Astrocyte of the cerebellum (primary cell): ENCODE data around the gene CHTOP.
"Not testable (repeated sequence)": the region's sequence is repeated elsewhere in the genome, so short reads cannot be mapped to it uniquely, and the experiment has no call there.

ENCODE experiments used
- DNase-seq: peaks from one replicate; pipeline ENCODE4 v3.0.0-alpha.2; 2011; ENCODE audit warnings: low read depth
- H3K4me3 ChIP-seq: 2 replicates; pipeline ENCODE4 v1.5.1; 2011; ENCODE audit warnings: mild to moderate bottlenecking, low read depth, low read length, moderate library complexity
- CTCF ChIP-seq: IDR thresholded peaks from 2 replicates; pipeline ENCODE4 v1.5.1; 2012; ENCODE audit warnings: low read length, low read depth, moderate library complexity, mild to moderate bottlenecking; ENCODE audit errors: missing control alignments
- in situ Hi-C: cut with HindIII; loops from 2 replicates; pipeline ENCODE4 v1.10.0; 2017; ENCODE audit warnings: low sequenced_read_pairs

The CHTOP gene

GRCh38 chr1:153639280-153639679, 5.4 kb downstream of the CHTOP start:
- TF ChIP-seq CTCF = no peak
- no peak overlapping the region for H3K4me3 ChIP-seq
- in situ Hi-C loops = no loop called here
- DNase-seq = no peak

GRCh38 chr1:153640213-153640612, 6.3 kb downstream of the CHTOP start:
- H3K4me3 ChIP-seq, in situ Hi-C loops, DNase-seq: not testable (repeated sequence)

- in situ Hi-C loops = no loop called here
- DNase-seq = no peak
- H3K4me3 ChIP-seq = no peak overlapping the region
- no peak for TF ChIP-seq CTCF
These were observed 7.0 kb downstream of the CHTOP start for GRCh38 chr1:153640861-153641260.

- in situ Hi-C loops = no loop called here
These were observed 8.3 kb downstream of the CHTOP start for GRCh38 chr1:153642161-153642560.

GRCh38 chr1:153643100-153643499, 9.2 kb downstream of the CHTOP start:
- TF ChIP-seq CTCF = no peak
- no peak overlapping the region for H3K4me3 ChIP-seq
- in situ Hi-C loops = no loop called here
- DNase-seq = no peak

More at GRCh38 chr1:153642161-153642560, 8.3 kb downstream of the CHTOP start:
- TF ChIP-seq CTCF = no peak
- no peak for DNase-seq
- no peak overlapping the region for H3K4me3 ChIP-seq

GRCh38 chr1:153643816-153644215, 9.9 kb downstream of the CHTOP start:
- no peak for DNase-seq
- TF ChIP-seq CTCF = no peak
- H3K4me3 ChIP-seq = no peak overlapping the region
- in situ Hi-C loops = no loop called here

GRCh38 chr1:153646672-153647345, 12.9 kb downstream of the CHTOP start:
- in situ Hi-C loops = no loop called here
- no peak overlapping the region for H3K4me3 ChIP-seq
- DNase-seq = no peak
- no peak for TF ChIP-seq CTCF
